BLaER1 (cell line): Measurements from ENCODE around the gene OR5W2.
"Not testable (repeated sequence)": the region's sequence is repeated elsewhere in the genome, so short reads cannot be mapped to it uniquely, and the experiment has no call there.

Experiments
- H3K27ac ChIP-seq: shearing (Covaris generic); formaldehyde crosslinking; 2 replicates; pipeline ENCODE4 v1.8.1; 2022
- H3K27me3 ChIP-seq: shearing (Covaris generic); formaldehyde crosslinking; 2 replicates; pipeline ENCODE4 v1.8.1; 2022
- H3K36me3 ChIP-seq: shearing (Covaris generic); formaldehyde crosslinking; 2 replicates; pipeline ENCODE4 v1.8.1; 2022
- H3K4me1 ChIP-seq: shearing (Covaris generic); formaldehyde crosslinking; 2 replicates; pipeline ENCODE4 v1.8.1; 2022
- H3K4me2 ChIP-seq: shearing (Covaris generic); formaldehyde crosslinking; 2 replicates; pipeline ENCODE4 v1.8.1; 2022
- H3K4me3 ChIP-seq: shearing (Covaris generic); formaldehyde crosslinking; 2 replicates; pipeline ENCODE4 v1.8.1; 2022
- H3K9ac ChIP-seq: shearing (Covaris generic); formaldehyde crosslinking; 2 replicates; pipeline ENCODE4 v1.8.1; 2022
- H3K9me3 ChIP-seq: shearing (Covaris generic); formaldehyde crosslinking; 2 replicates; pipeline ENCODE4 v1.8.1; 2022
- H4K20me1 ChIP-seq: shearing (Covaris generic); formaldehyde crosslinking; 2 replicates; pipeline ENCODE4 v1.8.1; 2022
- Cebpa-rat ChIP-seq: shearing (Covaris generic); IDR thresholded peaks from 2 replicates; pipeline ENCODE4 v1.8.1; 2022

Gene OR5W2

GRCh38 chr11:55914482-55914881 lies at the start of gene OR5W2:
Gene OR5W2, minus strand, starts transcription at chr11:55914582. Its CDS starts 0 bp downstream, at chr11:55914582.
- Histone ChIP-seq H3K36me3 (no peaks in the 10 kb centered on the region), H3K9me3 (no peaks in the 10 kb centered on the region), H3K4me2 (no peak within 1 kb of the TSS), H3K27ac (no peak within 1 kb of the TSS), H3K9ac (no peak within 1 kb of the TSS), H3K4me1 (no peaks in the 10 kb centered on the region), H3K27me3 (no peaks in the 10 kb centered on the region), H3K4me3 (no peak within 1 kb of the TSS), H4K20me1 (no peaks in the 10 kb centered on the region)
- TF ChIP-seq Cebpa-rat, result no peak

- Histone ChIP-seq H3K27ac (no peak overlapping the region), H3K4me1 (no peaks in the 10 kb centered on the region), H3K4me3 (no peak overlapping the region), H3K36me3 (no peaks in the 10 kb centered on the region), H3K4me2 (no peak overlapping the region), H4K20me1 (no peaks in the 10 kb centered on the region), H3K27me3 (no peaks in the 10 kb centered on the region), H3K9me3 (0 out of 2 replicates have a peak, but pooled peaks cover 5% of the 10 kb centered on the region), H3K9ac (no peak overlapping the region)
- no peak for TF ChIP-seq Cebpa-rat
These were observed 42.1 kb upstream of the OR5W2 start for GRCh38 chr11:55956521-55956920.

GRCh38 chr11:55949330-55949729 lies 34.9 kb upstream of the OR5W2 start:
- no peaks in the 10 kb centered on the region for H4K20me1 ChIP-seq
- H3K9ac ChIP-seq, result no peak overlapping the region
- H3K36me3 ChIP-seq, result no peaks in the 10 kb centered on the region
- H3K27ac ChIP-seq, result no peak overlapping the region
- no peak overlapping the region for H3K4me2 ChIP-seq
- TF ChIP-seq Cebpa-rat, result no peak
- H3K9me3 ChIP-seq, result no peaks in the 10 kb centered on the region
- no peaks in the 10 kb centered on the region for H3K27me3 ChIP-seq
- H3K4me3 ChIP-seq, result no peak overlapping the region
- H3K4me1 ChIP-seq, result no peaks in the 10 kb centered on the region

DNA sequence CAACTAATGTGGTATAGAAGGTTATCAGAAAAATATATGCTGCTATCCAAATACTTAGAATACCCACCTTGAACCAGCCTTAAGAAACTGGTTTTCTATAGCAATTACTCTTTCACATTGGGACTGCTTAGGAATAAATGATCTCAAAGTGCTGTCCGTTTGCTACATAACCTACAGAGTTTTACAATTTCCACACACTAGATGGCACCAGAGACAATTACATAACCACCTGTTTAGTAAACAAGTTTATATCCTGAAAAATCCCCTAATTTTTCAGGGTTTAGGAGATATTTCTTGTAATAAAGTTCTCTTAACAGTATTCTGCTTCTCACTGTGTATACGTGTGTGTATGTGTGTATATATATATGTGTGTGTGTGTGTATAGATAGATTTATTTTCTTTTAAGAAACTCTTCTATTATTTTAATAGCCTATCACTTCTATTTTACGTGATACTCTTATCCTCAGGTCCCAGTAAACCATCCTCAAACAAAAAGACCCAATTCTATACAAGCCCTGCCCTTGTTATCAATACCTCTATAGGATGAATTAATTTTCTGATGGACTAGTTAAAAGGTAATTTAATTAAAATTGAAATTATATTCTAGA lies 28.5 kb upstream of the OR5W2 start:
- Histone ChIP-seq H3K4me2 (no peak overlapping the region), H3K36me3 (no peaks in the 10 kb centered on the region), H3K9me3 (no peaks in the 10 kb centered on the region), H3K27me3 (no peaks in the 10 kb centered on the region), H3K9ac (no peak overlapping the region), H3K27ac (no peak overlapping the region), H3K4me1 (no peaks in the 10 kb centered on the region), H4K20me1 (no peaks in the 10 kb centered on the region), H3K4me3 (no peak overlapping the region)
- no peak for TF ChIP-seq Cebpa-rat

DNA sequence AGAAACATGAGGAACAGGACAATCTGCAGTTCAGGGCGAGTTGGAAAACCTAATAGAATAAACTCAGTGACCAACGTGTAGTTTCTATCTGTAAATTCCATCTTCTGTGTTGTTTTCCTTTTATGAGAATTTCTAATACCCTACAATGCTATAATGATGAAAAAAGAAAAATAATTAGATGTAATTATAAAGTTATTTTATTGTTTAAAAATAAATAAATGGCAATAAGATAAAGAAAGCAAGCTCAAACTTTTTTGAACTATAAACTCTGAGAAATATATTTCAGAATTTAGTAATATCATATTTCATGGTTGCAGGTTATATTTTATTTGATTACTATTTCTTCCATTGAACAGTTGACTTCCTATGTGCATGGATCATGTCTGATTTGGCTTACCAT lies 21.9 kb upstream of the OR5W2 start, which contains the start of gene OR5I1:
Gene OR5I1 (minus strand): TSS at position 101 of the 400 bp plus-strand sequence. CDS start 0 bp downstream, at position 101.
- no peaks in the 10 kb centered on the region for H3K9me3 ChIP-seq
- no peak within 1 kb of the TSS for H3K4me3 ChIP-seq
- H3K36me3 ChIP-seq, result no peaks in the 10 kb centered on the region
- H3K4me1 ChIP-seq, result no peaks in the 10 kb centered on the region
- no peaks in the 10 kb centered on the region for H3K27me3 ChIP-seq
- no peak within 1 kb of the TSS for H3K4me2 ChIP-seq
- no peak for TF ChIP-seq Cebpa-rat
- H3K27ac ChIP-seq, result no peak within 1 kb of the TSS
- H3K9ac ChIP-seq, result no peak within 1 kb of the TSS
- H4K20me1 ChIP-seq, result no peaks in the 10 kb centered on the region

DNA sequence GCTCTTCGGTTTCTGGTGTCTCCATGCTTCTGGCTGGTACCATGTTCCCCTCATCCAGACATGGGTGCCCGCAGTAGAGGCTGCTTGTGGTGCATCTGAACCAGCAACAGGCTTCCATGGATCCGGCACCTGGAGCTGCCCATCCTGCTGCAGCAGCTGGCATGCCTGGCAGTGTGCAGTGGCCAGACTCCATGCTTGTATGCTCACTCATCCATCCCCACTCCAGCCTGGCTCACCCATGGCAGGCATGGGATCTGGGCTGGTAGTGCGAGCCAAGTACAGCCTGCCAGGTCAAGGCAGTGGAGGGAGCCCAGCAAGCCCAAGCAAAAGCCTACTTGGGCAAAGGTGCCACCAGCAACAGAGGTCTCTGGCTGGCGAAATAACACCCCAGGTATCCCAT lies 6.2 kb upstream of the OR5W2 start:
- no peak overlapping the region for H3K4me2 ChIP-seq
- no peaks in the 10 kb centered on the region for H3K36me3 ChIP-seq
- no peak overlapping the region for H3K27ac ChIP-seq
- H4K20me1 ChIP-seq, result no peaks in the 10 kb centered on the region
- H3K9ac ChIP-seq, result no peak overlapping the region
- H3K9me3 ChIP-seq, result no peaks in the 10 kb centered on the region
- no peak overlapping the region for H3K4me3 ChIP-seq
- no peaks in the 10 kb centered on the region for H3K4me1 ChIP-seq
- no peak for TF ChIP-seq Cebpa-rat
- no peaks in the 10 kb centered on the region for H3K27me3 ChIP-seq

- Histone ChIP-seq H3K4me3 (no peak overlapping the region), H3K9ac (no peak overlapping the region), H3K27ac (no peak overlapping the region), H3K4me2 (no peak overlapping the region), H3K4me1 (no peaks in the 10 kb centered on the region), H3K27me3 (no peaks in the 10 kb centered on the region), H3K36me3 (no peaks in the 10 kb centered on the region), H4K20me1 (no peaks in the 10 kb centered on the region), H3K9me3 (no peaks in the 10 kb centered on the region)
- TF ChIP-seq Cebpa-rat, result no peak
These were observed 12.1 kb downstream of the OR5W2 start for GRCh38 chr11:55902308-55902707.

- no peak overlapping the region for H3K4me2 ChIP-seq
- H4K20me1 ChIP-seq, result no peaks in the 10 kb centered on the region
- no peak overlapping the region for H3K27ac ChIP-seq
- no peak for TF ChIP-seq Cebpa-rat
- H3K36me3 ChIP-seq, result no peaks in the 10 kb centered on the region
- H3K4me3 ChIP-seq, result no peak overlapping the region
- H3K9me3 ChIP-seq, result no peaks in the 10 kb centered on the region
- H3K9ac ChIP-seq, result no peak overlapping the region
- no peaks in the 10 kb centered on the region for H3K4me1 ChIP-seq
- no peaks in the 10 kb centered on the region for H3K27me3 ChIP-seq
These were observed 19.2 kb downstream of the OR5W2 start for GRCh38 chr11:55895216-55895615.

GRCh38 chr11:55885481-55885880 lies 28.9 kb downstream of the OR5W2 start:
- H3K9me3 ChIP-seq, result not testable (repeated sequence)

GRCh38 chr11:55884995-55885394 lies 29.4 kb downstream of the OR5W2 start:
- H3K4me3 ChIP-seq, H3K4me1 ChIP-seq, H3K27ac ChIP-seq, H3K9me3 ChIP-seq, H4K20me1 ChIP-seq, H3K36me3 ChIP-seq, H3K27me3 ChIP-seq, H3K9ac ChIP-seq: not testable (repeated sequence)
- H3K4me2 ChIP-seq, result peak overlapping the region; percentile 36

More at GRCh38 chr11:55885481-55885880, 28.9 kb downstream of the OR5W2 start:
- not testable (repeated sequence) for H3K36me3 ChIP-seq, H3K4me1 ChIP-seq, H3K27ac ChIP-seq, H3K27me3 ChIP-seq, H3K4me3 ChIP-seq, H3K9ac ChIP-seq, H4K20me1 ChIP-seq
- peak overlapping the region; percentile 36 for H3K4me2 ChIP-seq

DNA sequence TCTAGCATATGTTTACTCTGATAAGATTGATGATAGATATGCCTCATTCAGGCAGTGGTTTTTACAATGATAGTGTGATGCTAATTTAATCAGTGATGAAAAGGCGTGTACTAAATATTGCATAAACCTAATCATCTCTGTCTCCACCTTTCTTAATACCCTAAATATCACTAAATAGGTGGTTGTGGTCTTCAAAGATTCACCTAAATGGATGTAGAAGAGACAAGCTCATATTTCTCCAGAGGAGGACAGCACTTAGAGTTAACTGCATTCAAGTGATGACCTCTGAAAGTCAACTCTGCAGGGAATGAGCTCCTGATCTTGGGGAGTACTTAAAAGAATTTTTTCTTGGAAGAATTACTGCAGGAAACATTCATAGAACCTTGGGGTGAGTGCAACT lies 31.4 kb downstream of the OR5W2 start, which contains the start of gene TRIM51:
Gene TRIM51 (plus strand): TSS at position 301 of the 400 bp plus-strand sequence. CDS start 2,132 bp downstream, outside the sequence.
- not testable (repeated sequence) for H3K9ac ChIP-seq, H3K4me3 ChIP-seq, H3K4me1 ChIP-seq, H4K20me1 ChIP-seq, H3K27me3 ChIP-seq, H3K36me3 ChIP-seq, H3K4me2 ChIP-seq, H3K27ac ChIP-seq, H3K9me3 ChIP-seq

- not testable (repeated sequence) for H3K9ac ChIP-seq, H3K27me3 ChIP-seq, H3K4me2 ChIP-seq, H3K4me3 ChIP-seq, H4K20me1 ChIP-seq, H3K4me1 ChIP-seq, H3K27ac ChIP-seq, H3K36me3 ChIP-seq
- H3K9me3 ChIP-seq, result peaks cover 21% of the 10 kb centered on the region
These were observed 41.2 kb downstream of the OR5W2 start for GRCh38 chr11:55873146-55873545.

DNA sequence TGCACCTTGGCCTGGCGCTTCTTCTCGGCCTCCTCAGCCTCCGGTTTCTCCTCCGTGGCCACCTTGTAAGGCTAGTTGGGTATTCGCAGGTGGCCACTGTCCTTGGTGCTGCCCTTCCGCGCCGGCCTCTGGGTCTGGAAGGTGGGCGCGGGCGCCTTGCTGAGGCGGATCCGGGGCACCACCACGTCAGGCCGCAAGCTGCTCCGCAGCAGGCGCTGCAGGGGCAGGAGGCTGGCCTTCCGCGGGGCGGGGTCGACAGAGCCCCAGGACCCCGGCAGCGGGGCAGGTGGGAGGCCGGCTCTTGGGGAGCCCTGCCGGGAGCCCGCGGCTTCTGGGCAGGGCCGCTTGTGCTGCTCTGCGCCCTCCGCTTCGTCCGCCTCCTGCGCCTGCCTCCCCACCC lies 41.7 kb downstream of the OR5W2 start:
- not testable (repeated sequence) for H3K9ac ChIP-seq, H3K4me1 ChIP-seq, H3K36me3 ChIP-seq, H4K20me1 ChIP-seq, H3K27ac ChIP-seq, H3K27me3 ChIP-seq, H3K4me2 ChIP-seq, H3K4me3 ChIP-seq
- peaks cover 21% of the 10 kb centered on the region for H3K9me3 ChIP-seq

- H3K36me3 ChIP-seq, H3K4me2 ChIP-seq, H3K9ac ChIP-seq, H3K27me3 ChIP-seq, H3K9me3 ChIP-seq, H3K4me1 ChIP-seq, H4K20me1 ChIP-seq, H3K27ac ChIP-seq, H3K4me3 ChIP-seq: not testable (repeated sequence)
These were observed 47.0 kb downstream of the OR5W2 start for GRCh38 chr11:55867354-55867753.
